Muscle layer of colon (tissue), 2 donors: ENCODE data around the gene LCN1.
"Not testable (repeated sequence)": the region's sequence is repeated elsewhere in the genome, so short reads cannot be mapped to it uniquely, and the experiment has no call there.

ENCODE experiments used
- H3K27ac ChIP-seq: one replicate; pipeline ENCODE4 v1.7.0; 2013; ENCODE audit warnings: low read depth, mild to moderate bottlenecking, low read length, moderate library complexity
- H3K27me3 ChIP-seq, 2 donors: one replicate each; pipeline ENCODE4 v1.7.0; 2013; ENCODE audit warnings: low read length in 2 of 2, mild to moderate bottlenecking in 2 of 2; ENCODE audit not compliant: insufficient read depth in 2 of 2, control insufficient read depth in 1 of 2
- H3K36me3 ChIP-seq: one replicate; pipeline ENCODE4 v1.7.0; 2013; ENCODE audit warnings: mild to moderate bottlenecking, low read length; ENCODE audit not compliant: insufficient read depth
- H3K4me1 ChIP-seq: one replicate; pipeline ENCODE4 v1.7.0; 2013; ENCODE audit warnings: mild to moderate bottlenecking, low read length; ENCODE audit not compliant: insufficient read depth
- H3K4me3 ChIP-seq, 2 donors: one replicate each; pipeline ENCODE4 v1.7.0; 2013; ENCODE audit warnings: low read length in 2 of 2, low read depth in 1 of 2, mild to moderate bottlenecking in 1 of 2, moderate library complexity in 1 of 2
- H3K9ac ChIP-seq: one replicate; pipeline ENCODE4 v1.7.0; 2013; ENCODE audit warnings: low read length
- H3K9me3 ChIP-seq: one replicate; pipeline ENCODE4 v1.7.0; 2013; ENCODE audit warnings: mild to moderate bottlenecking, low read length
- donor health status: abdominal sarcoma.
- donor health status: Adenocarcinoma of cecum.

The LCN1 gene

DNA sequence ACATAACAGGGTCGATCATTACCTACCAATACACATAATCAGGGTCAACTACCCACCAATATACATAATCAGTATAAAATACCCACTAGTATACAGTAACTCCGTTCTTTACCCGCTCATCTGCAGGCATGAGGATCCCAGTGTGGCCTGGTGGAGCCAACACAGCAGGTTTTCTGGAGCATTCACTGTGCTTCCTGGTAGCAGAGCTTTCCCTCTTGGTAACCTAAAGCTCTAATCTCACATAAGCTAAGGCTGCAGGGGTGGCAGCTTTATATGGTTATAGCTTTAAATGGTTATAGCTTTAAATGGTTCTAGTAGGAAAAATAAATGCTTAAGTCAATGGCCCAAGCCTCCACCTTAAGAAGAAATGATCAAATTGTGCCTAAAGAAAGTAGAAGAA is 11.9 kb downstream of the LCN1 start:
- Histone ChIP-seq H3K4me1 (no peaks in the 10 kb centered on the region), H3K27ac (no peak overlapping the region), H3K27me3 (no peaks in the 10 kb centered on the region), H3K9ac (no peak overlapping the region), H3K4me3 (no peak overlapping the region), H3K36me3 (no peaks in the 10 kb centered on the region), H3K9me3 (no peaks in the 10 kb centered on the region)

DNA sequence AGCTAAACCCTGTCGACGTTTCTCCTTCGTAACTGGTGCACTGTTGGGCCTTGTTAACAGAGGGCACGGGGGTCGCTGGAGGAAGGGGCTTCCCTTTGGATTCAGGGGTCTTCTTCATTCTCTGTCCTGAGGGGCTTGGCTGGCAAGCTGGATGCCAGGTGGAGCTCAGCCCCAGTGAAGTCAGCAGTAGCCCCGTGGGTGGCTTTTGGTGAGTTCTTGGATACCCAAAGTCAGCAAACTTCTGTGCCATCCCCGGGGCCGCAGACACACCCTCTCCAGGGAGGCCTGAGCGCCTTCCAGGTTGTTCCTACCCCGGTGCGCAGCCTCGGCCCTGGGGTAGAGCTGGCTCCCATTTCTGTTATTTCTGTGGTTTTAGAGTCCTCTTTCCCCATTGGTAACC is 12.4 kb downstream of the LCN1 start:
- H3K27me3 ChIP-seq = no peaks in the 10 kb centered on the region
- no peak overlapping the region for H3K27ac ChIP-seq

DNA sequence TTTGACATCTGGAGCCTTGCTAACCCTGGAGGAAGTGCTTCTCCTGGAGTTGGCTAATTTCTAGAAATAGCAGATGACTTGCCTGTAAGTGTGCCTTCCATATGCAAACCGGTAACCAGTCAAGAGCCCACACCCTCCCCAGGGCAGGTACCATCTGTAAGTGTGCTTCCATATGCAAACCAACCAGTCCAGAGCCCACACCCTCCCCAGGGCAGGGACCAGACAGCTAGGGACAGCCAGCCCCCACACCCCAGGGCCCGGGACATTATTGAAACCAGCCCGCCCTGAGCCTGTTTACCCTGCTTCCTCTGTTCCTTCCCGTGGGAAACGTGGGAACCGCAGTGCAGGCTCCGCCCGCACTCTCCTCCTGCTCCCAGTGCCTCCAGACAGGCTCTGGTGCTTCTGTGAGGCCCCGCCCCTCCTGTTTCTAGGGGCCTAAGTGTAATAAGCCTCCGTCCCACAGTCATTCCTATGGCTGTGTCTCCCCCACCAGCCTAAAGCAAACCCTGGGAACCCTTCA is 13.0 kb downstream of the LCN1 start:
- not testable (repeated sequence) for H3K4me3 ChIP-seq, H3K4me1 ChIP-seq, H3K36me3 ChIP-seq, H3K27me3 ChIP-seq, H3K9ac ChIP-seq, H3K27ac ChIP-seq, H3K9me3 ChIP-seq

More for the DNA sequence above, 12.4 kb downstream of the LCN1 start:
- Histone ChIP-seq H3K4me1 (no peaks in the 10 kb centered on the region), H3K4me3 (no peak overlapping the region), H3K9ac (no peak overlapping the region), H3K36me3 (no peaks in the 10 kb centered on the region), H3K9me3 (no peaks in the 10 kb centered on the region)

DNA sequence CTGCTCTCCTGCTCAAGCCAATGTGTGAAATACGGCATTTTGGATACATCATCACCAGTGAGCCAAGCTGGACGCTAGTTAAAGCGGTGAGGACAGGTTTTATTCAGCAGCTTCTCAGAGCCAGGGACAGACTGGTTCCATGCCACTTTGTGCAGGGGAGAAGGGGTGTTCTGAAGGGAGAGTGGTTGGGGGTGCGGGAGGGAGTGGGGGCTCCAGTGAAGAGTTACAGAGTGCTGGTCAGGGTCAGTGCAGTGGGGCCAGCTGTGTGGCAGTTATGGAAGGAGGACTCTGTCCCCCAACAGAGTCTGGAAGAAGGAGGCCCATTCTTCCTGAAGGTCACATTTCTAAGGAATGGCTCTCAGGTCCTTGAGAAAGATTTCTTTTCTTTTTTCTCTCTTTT is 13.6 kb downstream of the LCN1 start:
- H3K27me3 ChIP-seq, H3K9ac ChIP-seq, H3K36me3 ChIP-seq, H3K4me1 ChIP-seq, H3K27ac ChIP-seq, H3K9me3 ChIP-seq, H3K4me3 ChIP-seq: not testable (repeated sequence)

DNA sequence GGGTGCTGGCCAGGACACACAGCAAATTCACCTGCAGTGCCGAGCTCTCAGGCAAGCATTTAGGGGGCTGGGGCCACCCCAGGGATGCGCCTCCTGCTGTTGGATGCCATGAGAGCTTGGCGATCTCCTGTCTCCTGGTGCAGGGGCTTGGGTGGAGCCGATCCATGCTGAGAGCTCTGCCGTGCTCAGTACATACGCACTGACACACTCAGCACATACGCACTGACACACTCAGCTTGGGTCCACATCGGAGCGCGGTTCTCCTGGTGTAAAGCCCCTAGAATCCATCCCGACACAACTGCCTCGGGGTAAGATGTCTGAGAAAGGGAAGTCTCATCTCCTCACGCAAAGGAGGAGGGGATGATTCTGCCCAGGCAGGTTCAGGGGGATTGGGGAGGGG is 14.4 kb downstream of the LCN1 start:
- not testable (repeated sequence) for H3K36me3 ChIP-seq, H3K4me3 ChIP-seq, H3K27me3 ChIP-seq, H3K27ac ChIP-seq, H3K9me3 ChIP-seq, H3K9ac ChIP-seq, H3K4me1 ChIP-seq

DNA sequence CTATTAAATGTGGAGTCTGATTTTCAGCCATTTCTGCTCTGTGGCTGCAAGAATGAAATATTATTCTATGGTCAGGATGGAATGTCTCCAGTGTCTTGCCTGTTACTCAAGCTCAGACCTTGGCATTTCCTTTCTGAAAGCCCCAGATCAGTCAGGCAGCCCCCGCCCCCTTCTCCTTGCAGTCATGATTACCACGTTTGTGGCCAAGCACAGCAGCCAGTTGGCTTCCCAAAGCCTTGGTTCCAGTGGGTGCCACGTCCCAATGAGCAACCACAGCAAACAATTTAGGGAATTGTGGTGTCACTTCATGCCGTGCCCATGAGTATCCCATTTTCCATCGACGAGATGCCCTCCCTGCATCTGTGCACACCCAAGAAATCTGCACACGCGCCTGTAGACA is 15.0 kb downstream of the LCN1 start:
- Histone ChIP-seq H3K4me3 (no peak overlapping the region), H3K27me3 (no peaks in the 10 kb centered on the region), H3K9ac (no peak overlapping the region), H3K27ac (no peak overlapping the region), H3K9me3 (no peaks in the 10 kb centered on the region), H3K4me1 (no peaks in the 10 kb centered on the region), H3K36me3 (no peaks in the 10 kb centered on the region)

DNA sequence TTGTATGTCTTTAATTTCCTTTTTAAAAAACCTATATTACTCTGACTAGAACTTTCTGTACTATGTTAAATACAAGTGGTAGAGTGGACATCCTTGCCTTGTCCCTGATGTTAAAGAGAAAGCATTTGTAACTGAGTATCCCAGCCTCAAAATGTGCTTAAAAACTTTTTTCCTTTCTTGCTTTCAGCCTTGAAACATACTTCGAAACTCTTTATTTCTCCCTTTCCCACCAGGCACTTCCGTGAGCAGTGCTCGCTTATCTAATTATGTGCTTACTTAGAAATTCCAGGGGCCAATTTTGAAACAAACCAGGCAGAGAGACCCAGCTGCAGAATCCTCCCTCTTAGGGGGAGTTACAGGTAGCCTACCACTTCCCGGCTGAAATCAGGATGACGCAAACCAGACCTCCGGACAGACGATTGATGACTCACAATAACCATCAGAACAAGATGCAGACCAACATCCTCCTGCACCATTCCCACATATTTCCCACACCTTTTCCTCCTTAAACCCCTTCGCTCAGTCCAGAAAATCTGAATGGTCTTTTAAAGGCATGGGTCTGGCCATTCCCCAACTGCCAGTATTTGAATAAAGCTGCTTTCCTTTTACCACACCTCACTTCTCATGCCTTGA is 22.1 kb downstream of the LCN1 start:
- H3K27ac ChIP-seq, H3K27me3 ChIP-seq, H3K9me3 ChIP-seq, H3K36me3 ChIP-seq, H3K9ac ChIP-seq, H3K4me3 ChIP-seq, H3K4me1 ChIP-seq: not testable (repeated sequence)

DNA sequence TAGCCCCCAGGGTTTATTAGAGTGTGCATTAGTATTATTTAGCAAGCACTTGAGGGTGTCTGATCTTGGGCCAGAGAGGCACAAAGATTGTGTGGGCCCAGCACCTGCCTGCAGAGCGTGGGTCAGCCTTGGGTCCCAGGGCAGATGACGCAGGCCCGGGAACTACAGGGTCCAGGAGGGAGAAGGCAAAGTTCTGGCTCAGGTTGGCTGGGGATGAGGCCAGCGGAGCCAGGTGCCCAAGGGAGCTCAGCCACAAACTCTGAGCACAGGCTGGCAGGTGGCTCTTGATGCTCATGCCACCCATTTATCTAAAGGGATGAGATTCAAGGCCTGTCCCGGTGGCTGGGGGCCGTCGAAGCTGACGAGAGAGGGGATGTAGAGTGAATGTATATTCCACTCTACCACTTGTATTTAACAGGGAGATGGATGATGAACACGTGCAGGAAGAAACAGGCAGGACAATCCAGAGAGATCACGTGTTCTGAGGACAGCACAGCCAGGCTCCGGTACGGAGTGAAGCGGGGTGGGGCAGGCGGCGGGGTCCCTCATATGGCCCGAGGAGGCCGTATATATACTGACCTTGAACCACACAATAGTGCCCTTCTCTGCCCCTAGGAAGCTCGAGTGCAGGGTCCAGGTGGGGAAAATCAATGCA is 23.9 kb downstream of the LCN1 start:
- Histone ChIP-seq H3K9me3 (no peaks in the 10 kb centered on the region), H3K27me3 (peaks cover 0 to 2% of the 10 kb centered on the region in 2 donors), H3K4me1 (no peaks in the 10 kb centered on the region), H3K9ac (no peak overlapping the region), H3K36me3 (no peaks in the 10 kb centered on the region), H3K4me3 (no peak overlapping the region), H3K27ac (no peak overlapping the region)

DNA sequence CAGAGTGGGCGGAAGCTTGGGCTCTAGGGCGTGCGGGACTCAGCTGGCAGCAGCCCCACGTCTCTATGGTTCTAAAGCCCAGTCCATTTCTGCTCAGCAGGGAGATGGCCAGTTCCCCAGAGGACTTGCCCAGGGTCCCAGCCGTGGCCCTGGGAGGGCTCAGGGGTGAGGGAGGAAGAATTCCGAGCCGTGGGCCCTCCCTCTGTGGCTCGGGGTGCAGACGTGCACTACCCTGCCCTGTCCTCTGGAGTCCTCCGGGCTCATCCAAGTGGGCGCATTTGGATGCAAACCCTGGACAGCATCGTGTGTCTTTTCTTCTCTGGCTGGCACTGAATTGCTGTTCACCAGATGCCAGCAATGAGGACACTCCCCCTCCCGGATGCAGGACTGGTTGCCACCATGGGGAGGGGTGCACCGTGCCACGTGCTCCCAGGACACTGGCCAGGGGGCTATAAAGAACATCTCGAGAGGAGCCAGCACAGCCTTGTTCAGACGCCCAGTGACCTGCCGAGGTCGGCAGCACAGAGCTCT is 24.5 kb downstream of the LCN1 start, which contains the start of gene OBP2A:
Gene OBP2A, plus strand, starts transcription at position 481 of the 531 bp plus-strand sequence. CDS start 55 bp downstream, outside the sequence.
- H3K9ac ChIP-seq, H3K4me1 ChIP-seq, H3K36me3 ChIP-seq, H3K27ac ChIP-seq, H3K27me3 ChIP-seq, H3K9me3 ChIP-seq, H3K4me3 ChIP-seq: not testable (repeated sequence)

DNA sequence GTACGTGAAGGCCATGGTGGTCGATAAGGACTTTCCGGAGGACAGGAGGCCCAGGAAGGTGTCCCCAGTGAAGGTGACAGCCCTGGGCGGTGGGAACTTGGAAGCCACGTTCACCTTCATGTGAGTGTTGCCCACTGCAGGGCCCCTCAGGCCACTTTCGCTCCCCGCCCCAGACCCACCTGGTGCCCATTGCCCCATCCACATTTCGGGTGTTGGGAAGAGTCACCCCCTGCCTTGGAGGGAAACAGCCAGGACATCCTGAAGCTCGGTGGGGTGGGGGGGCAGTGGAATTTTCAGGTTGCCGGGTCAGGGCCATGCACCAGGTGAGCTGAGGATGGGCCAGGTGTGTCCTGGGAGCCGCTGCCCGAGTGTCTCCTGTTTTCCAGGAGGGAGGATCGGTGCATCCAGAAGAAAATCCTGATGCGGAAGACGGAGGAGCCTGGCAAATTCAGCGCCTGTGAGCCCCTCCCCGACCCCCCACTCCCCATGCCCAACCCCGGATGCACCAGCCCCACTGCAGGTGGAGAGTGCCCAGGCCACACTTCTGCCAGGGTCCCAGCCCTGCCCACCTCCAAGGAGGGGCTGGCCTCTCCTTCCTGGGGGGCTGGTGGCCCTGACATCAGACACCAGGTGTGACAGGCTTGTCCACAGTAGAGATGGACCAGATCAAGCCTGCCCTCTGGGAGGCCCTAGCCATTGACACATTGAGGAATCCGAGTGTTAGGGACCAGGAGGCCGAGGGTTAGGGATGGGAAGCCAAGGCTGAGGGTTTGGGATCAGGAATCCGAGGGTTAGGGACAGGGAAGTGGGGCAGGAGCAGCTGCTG is 25.8 kb downstream of the LCN1 start:
- not testable (repeated sequence) for H3K4me3 ChIP-seq, H3K9ac ChIP-seq, H3K27me3 ChIP-seq, H3K27ac ChIP-seq, H3K9me3 ChIP-seq, H3K36me3 ChIP-seq, H3K4me1 ChIP-seq
